ENCODE measurements around the gene ZNF45. TPM values are rescaled to one million over a fixed set of nuclear protein-coding genes. Genes with fewer than 3 reads are reported as not detected.

Gene ZNF45
- 5.4 and 7.7 TPM in 2 replicates for total RNA-seq

GRCh38 chr19:43934985-43935708 lies at the start of gene ZNF45:
TSS of gene ZNF45 (minus strand) at chr19:43935282. CDS start at chr19:43922185, 13,097 bp downstream.

GRCh38 chr19:43983912-43984686 lies 49.0 kb upstream of the ZNF45 start, which contains the start of gene ZNF155:
TSS of gene ZNF155 (plus strand) at chr19:43984188. CDS start at chr19:43988544, 4,356 bp downstream.

GRCh38 chr19:43950834-43951645 lies 16.0 kb upstream of the ZNF45 start, which contains the start of gene ZNF221:
TSS of gene ZNF221 (plus strand) at chr19:43951228. CDS start at chr19:43962727, 11,499 bp downstream.

GRCh38 chr19:43883864-43884263 lies 51.2 kb downstream of the ZNF45 start, which contains the start of gene ZNF404:
TSS of gene ZNF404 (minus strand) at chr19:43883964.

Other genes starting within 250 kb of the ZNF45 start
- not detected in 2 replicates for gene IRGC, start 219.2 kb downstream of the ZNF45 start, total RNA-seq
- gene SMG9, start 180.3 kb downstream of the ZNF45 start, total RNA-seq = 9.4 and 12.8 TPM in 2 replicates
- gene KCNN4, start 154.3 kb downstream of the ZNF45 start, total RNA-seq = not detected in 2 replicates
- 0.82 and 0.94 TPM in 2 replicates for gene LYPD5, start 132.8 kb downstream of the ZNF45 start, total RNA-seq
- gene ZNF283, start 108.0 kb downstream of the ZNF45 start, total RNA-seq = 2.7 and 3.7 TPM in 2 replicates
- 2.6 and 3.3 TPM in 2 replicates for gene ZNF404, start 51.3 kb downstream of the ZNF45 start, total RNA-seq
- 4.3 and 6.3 TPM in 2 replicates for gene ZNF221, start 15.9 kb upstream of the ZNF45 start, total RNA-seq
- 5.0 and 6.3 TPM in 2 replicates for gene ZNF155, start 48.9 kb upstream of the ZNF45 start, total RNA-seq
- gene ZNF230, start 67.7 kb upstream of the ZNF45 start, total RNA-seq = 3.7 and 4.0 TPM in 2 replicates
- gene ZNF222, start 90.1 kb upstream of the ZNF45 start, total RNA-seq = 0.26 and 2.1 TPM in 2 replicates
- 1.3 and 8.8 TPM in 2 replicates for gene ZNF223, start 116.8 kb upstream of the ZNF45 start, total RNA-seq
- 1.8 and 1.9 TPM in 2 replicates for gene ZNF284, start 136.9 kb upstream of the ZNF45 start, total RNA-seq
- gene ZNF224, start 159.1 kb upstream of the ZNF45 start, total RNA-seq = 7.8 and 8.3 TPM in 2 replicates
- gene ZNF225, start 178.1 kb upstream of the ZNF45 start, total RNA-seq = 2.4 and 2.8 TPM in 2 replicates
- 3.9 and 4.0 TPM in 2 replicates for gene ZNF234, start 206.3 kb upstream of the ZNF45 start, total RNA-seq
- gene ZNF226, start 229.8 kb upstream of the ZNF45 start, total RNA-seq = 4.0 and 15.2 TPM in 2 replicates